ENCODE results near the gene CFAP100.

Gene CFAP100

DNA sequence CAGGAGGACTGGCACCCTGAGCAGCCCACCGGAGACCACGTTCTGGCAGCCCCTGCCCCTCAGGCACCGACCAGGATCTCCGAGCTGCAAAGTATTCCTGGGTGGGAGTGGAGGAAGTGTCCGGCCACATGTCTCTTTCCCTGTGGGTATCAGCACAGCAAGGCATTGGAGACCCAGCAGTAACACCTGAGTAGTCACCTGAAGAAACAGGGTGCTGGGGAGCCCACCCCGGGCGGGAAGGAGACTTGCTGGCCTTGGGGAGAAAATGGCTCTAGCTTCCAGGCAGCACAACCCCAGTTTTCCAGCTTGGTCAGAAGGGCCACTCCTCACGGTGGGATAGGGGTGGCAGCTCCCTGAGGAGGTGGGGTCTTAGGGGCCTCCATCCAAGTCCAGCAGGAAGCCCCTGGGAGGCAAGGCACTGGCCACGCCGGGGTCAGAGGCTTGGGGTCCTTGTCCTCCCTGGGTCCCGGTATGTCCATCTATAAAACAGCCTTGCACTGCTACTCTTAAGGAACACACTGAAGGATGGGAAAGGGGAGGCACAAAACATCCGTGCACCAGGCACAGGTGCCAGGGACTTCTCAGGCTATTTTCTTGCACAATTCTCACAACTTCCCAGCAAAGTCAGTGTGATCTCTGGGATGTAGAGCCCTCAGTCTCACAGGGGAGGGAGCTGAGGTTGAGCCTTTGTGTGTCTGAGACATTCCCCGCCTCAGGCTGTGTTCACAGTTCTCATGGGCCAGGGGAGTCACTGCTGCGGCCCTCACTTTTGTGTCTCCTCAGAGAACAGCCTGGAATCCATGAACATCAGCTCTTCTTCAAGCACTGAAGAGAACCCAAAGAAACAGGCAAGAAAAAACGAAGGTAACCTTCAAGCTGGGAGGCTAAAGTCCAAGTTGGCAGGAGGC lies 11.9 kb downstream of the CFAP100 start:
- TF ChIP-seq FOXP2 (optimal IDR thresholded peaks at IDR 0.05; ENCODE audit: borderline replicate concordance, extremely low read depth, extremely low read length, insufficient read depth), result no peak
- TF ChIP-seq TAF1 (IDR thresholded peaks at IDR 0.05; ENCODE audit: borderline replicate concordance, insufficient read depth, low read length), result no peak
- no peak for TF ChIP-seq REST (IDR thresholded peaks at IDR 0.05; ENCODE audit: insufficient read depth in 1 of 2, low read depth in 2 of 2, low read length in 2 of 2)
- no peak for TF ChIP-seq SIN3A (IDR thresholded peaks at IDR 0.05; ENCODE audit: borderline replicate concordance, insufficient read depth, low read length)
- TF ChIP-seq POLR2AphosphoS5 (IDR thresholded peaks at IDR 0.05; ENCODE audit: low read depth, low read length), result no peak

DNA sequence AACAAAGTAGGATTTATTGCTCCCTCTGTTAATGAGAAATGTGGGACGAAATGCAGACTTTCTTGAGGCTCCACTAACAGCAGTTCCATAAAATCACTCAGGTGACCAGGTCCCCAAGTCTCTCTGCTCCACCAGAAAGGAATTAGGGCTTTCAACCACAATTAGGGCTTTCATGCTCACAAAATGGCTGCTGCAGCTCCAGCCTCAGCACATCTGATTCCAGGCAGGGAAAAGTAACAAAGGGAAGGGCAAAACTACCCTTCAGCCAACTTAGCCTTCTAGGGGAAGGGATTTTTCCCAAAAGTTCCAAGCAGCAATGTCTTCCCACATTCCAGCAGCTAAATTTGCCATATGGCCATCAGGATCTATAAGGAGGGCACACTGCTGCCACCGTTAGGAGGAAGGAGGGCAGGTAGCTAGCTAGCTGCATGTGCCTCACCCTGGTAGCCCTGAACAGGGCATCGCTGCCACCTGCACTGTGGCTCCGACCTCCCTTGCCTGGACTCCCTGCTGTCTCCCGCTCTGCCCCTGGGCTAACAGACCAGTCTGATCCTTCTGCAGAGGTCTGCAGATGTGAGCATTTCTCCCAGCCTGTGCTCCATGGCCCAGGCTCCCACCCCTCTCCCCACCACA lies 12.8 kb downstream of the CFAP100 start:
- no peak for TF ChIP-seq TAF1 (IDR thresholded peaks at IDR 0.05; ENCODE audit: borderline replicate concordance, insufficient read depth, low read length)
- no peak for TF ChIP-seq SIN3A (IDR thresholded peaks at IDR 0.05; ENCODE audit: borderline replicate concordance, insufficient read depth, low read length)
- TF ChIP-seq FOXP2 (optimal IDR thresholded peaks at IDR 0.05; ENCODE audit: borderline replicate concordance, extremely low read depth, extremely low read length, insufficient read depth), result no peak
- no peak for TF ChIP-seq REST (IDR thresholded peaks at IDR 0.05; ENCODE audit: insufficient read depth in 1 of 2, low read depth in 2 of 2, low read length in 2 of 2)
- TF ChIP-seq POLR2AphosphoS5 (IDR thresholded peaks at IDR 0.05; ENCODE audit: low read depth, low read length), result no peak

DNA sequence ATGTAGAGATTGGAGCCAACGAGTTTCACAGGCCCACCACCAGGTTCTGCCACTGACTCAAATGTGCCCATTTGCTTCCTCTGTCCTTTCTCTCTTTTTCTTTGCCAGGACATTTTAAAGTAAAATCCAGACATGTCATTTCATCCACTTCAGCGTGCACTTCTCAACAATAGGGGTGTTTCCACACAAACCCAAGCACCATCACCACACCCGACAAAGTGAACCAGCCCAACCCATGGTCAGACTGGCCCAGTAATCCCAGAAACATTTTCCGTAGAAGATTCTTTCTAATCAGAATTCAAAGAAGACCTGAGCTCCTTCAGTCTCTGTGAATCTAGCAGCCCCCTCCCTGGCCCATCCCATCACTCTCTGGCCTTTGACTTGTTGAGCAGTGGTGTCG lies 13.4 kb downstream of the CFAP100 start:
- no peak for TF ChIP-seq FOXP2 (optimal IDR thresholded peaks at IDR 0.05; ENCODE audit: borderline replicate concordance, extremely low read depth, extremely low read length, insufficient read depth)

- TF ChIP-seq FOXP2 (optimal IDR thresholded peaks at IDR 0.05; ENCODE audit: borderline replicate concordance, extremely low read depth, extremely low read length, insufficient read depth), result no peak
- TF ChIP-seq SIN3A (IDR thresholded peaks at IDR 0.05; ENCODE audit: borderline replicate concordance, insufficient read depth, low read length), result no peak
- TF ChIP-seq POLR2AphosphoS5 (IDR thresholded peaks at IDR 0.05; ENCODE audit: low read depth, low read length), result no peak
- no peak for TF ChIP-seq REST (IDR thresholded peaks at IDR 0.05; ENCODE audit: insufficient read depth in 1 of 2, low read depth in 2 of 2, low read length in 2 of 2)
- no peak for TF ChIP-seq TAF1 (IDR thresholded peaks at IDR 0.05; ENCODE audit: borderline replicate concordance, insufficient read depth, low read length)
These were observed 18.4 kb downstream of the CFAP100 start for GRCh38 chr3:126412841-126413692.

- TF ChIP-seq SIN3A (IDR thresholded peaks at IDR 0.05; ENCODE audit: borderline replicate concordance, insufficient read depth, low read length) (no peak), FOXP2 (optimal IDR thresholded peaks at IDR 0.05; ENCODE audit: borderline replicate concordance, extremely low read depth, extremely low read length, insufficient read depth) (no peak), POLR2AphosphoS5 (IDR thresholded peaks at IDR 0.05; ENCODE audit: low read depth, low read length) (no peak), REST (IDR thresholded peaks at IDR 0.05; ENCODE audit: insufficient read depth in 1 of 2, low read depth in 2 of 2, low read length in 2 of 2) (no peak), TAF1 (IDR thresholded peaks at IDR 0.05; ENCODE audit: borderline replicate concordance, insufficient read depth, low read length) (no peak)
These were observed 19.0 kb downstream of the CFAP100 start for GRCh38 chr3:126413693-126414080.
